Activated CD8-positive, alpha-beta T cell treated with anti-CD3 and anti-CD28 coated beads for 36 hours (primary cell): Measurements from ENCODE around the gene SLC26A8. TPM values are rescaled to one million over a fixed set of nuclear protein-coding genes. Genes with fewer than 3 reads are reported as not detected.
"Not testable (repeated sequence)": the region's sequence is repeated elsewhere in the genome, so short reads cannot be mapped to it uniquely, and the experiment has no call there.

Experiments used
- ATAC-seq: fragments of 200-7000 bp; cut with Tn5 transposase; one replicate; pipeline ENCODE4 v1.10.0; 2021; ENCODE audit warnings: mild to moderate bottlenecking, moderate library complexity
- CTCF ChIA-PET: fragments of 350-600 bp; sonication (Branson Sonifier 250); formaldehyde crosslinking; loops from one replicate; lab custom pipeline; 2021; ENCODE audit warnings: antibody characterized with exemption; lab: Charles Lee
- POLR2A ChIA-PET: fragments of 350-600 bp; sonication (Branson Sonifier 250); formaldehyde crosslinking; loops from one replicate; lab custom pipeline; 2021; ENCODE audit warnings: antibody characterized with exemption; lab: Charles Lee
- DNase-seq: peaks from one replicate; pipeline ENCODE4 v3.0.0-alpha.2; 2020
- H3K27ac Mint-ChIP-seq: one replicate; pipeline ENCODE4 v1.8.0; 2021; ENCODE audit warnings: mild to moderate bottlenecking, mixed read lengths
- H3K27me3 Mint-ChIP-seq: one replicate; pipeline ENCODE4 v1.8.0; 2021; ENCODE audit warnings: mixed read lengths
- H3K36me3 Mint-ChIP-seq: one replicate; pipeline ENCODE4 v1.8.0; 2021; ENCODE audit warnings: low read depth, mixed read lengths
- H3K4me1 Mint-ChIP-seq: one replicate; pipeline ENCODE4 v1.8.0; 2021; ENCODE audit warnings: low read depth, mixed read lengths
- H3K4me3 Mint-ChIP-seq: one replicate; pipeline ENCODE4 v1.8.0; 2021; ENCODE audit warnings: mild to moderate bottlenecking, moderate library complexity, mixed read lengths
- H3K9me3 Mint-ChIP-seq: one replicate; pipeline ENCODE4 v1.8.0; 2021; ENCODE audit warnings: mixed read lengths
- intact Hi-C: fragments of 100-400 bp; cut with micrococcal nuclease; formaldehyde crosslinking; loops from one replicate; pipeline ENCODE4 v1.10.0; 2022
- total RNA-seq, 2 experiments: library from RNA; stranded (reverse); gene quantifications; one replicate each; pipeline ENCODE4 v1.2.3, GENCODE V29; 2021
- TF ChIP-seq, protein P1 (sequence below): fragments of 200-600 bp; IDR thresholded peaks from one replicate; pipeline ENCODE4 v1.8.0; 2022; ENCODE audit warnings: antibody characterized with exemption, mild to moderate bottlenecking

Gene SLC26A8
- total RNA-seq, 2 experiments from 2014 or later = not detected

DNA sequence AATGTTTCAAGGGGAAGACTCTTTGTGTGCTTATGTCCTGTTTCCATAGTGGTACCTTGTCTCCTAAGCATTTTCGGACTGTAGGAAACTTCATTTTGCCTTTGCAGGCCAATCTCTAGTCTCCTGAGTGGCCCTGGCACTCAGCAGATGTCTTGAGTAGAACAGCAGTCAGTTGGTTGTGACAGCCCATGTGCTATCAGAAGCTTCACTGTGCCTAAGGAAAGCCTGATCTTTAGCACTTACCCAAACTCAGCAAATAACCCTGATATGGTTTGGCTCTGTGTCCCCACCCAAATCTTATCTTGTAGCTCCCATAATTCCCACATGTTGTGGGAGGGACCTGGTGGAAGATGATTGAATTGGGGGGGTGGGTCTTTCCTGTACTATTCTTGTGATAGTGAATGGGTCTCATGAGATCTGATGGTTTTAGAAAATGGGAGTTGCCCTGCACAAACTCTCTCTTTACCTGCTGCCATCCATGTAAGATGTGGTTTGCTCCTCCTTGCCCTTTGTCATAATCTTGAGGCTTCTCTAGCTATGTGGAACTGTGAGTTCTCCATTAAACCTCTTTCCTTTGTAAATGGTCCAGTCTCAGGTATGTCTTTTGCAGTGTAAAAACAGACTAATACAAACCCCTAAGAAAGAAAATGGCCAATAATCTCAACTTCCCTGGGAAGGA, 87.6 kb downstream of the SLC26A8 start:
- ATAC-seq = no peak
- H3K4me3 Mint-ChIP-seq = no peak overlapping the region
- CTCF ChIA-PET = no interaction called here

DNA sequence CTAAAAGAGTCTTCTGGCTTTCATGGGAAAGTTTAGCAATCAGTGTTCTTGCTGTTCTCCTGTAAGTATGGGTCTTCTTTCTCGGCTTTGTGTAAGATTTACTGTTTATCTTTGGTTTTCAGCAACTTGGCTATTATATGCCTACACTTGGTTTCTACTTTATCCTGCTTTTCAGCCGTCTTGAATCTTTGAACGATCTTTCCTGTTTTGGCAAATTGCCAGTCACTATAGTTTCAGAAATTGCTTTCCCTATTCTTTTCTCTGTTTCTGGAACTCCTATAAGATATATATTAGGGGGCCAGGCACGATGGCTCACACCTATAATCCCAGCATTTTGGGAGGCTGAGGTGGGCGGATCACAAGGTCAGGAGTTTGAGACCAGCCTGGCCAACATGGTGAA, 89.0 kb downstream of the SLC26A8 start:
- no peak overlapping the region for H3K27ac Mint-ChIP-seq
- H3K27me3 Mint-ChIP-seq = peaks cover 3% of the 10 kb centered on the region
- DNase-seq (no peak), ATAC-seq (no peak)
- TF ChIP-seq, protein P1, sequence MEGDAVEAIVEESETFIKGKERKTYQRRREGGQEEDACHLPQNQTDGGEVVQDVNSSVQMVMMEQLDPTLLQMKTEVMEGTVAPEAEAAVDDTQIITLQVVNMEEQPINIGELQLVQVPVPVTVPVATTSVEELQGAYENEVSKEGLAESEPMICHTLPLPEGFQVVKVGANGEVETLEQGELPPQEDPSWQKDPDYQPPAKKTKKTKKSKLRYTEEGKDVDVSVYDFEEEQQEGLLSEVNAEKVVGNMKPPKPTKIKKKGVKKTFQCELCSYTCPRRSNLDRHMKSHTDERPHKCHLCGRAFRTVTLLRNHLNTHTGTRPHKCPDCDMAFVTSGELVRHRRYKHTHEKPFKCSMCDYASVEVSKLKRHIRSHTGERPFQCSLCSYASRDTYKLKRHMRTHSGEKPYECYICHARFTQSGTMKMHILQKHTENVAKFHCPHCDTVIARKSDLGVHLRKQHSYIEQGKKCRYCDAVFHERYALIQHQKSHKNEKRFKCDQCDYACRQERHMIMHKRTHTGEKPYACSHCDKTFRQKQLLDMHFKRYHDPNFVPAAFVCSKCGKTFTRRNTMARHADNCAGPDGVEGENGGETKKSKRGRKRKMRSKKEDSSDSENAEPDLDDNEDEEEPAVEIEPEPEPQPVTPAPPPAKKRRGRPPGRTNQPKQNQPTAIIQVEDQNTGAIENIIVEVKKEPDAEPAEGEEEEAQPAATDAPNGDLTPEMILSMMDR = no peak
- no peaks in the 10 kb centered on the region for H3K9me3 Mint-ChIP-seq
- intact Hi-C loops = no loop called here
- CTCF ChIA-PET = no interaction called here
- H3K36me3 Mint-ChIP-seq = peaks cover 3% of the 10 kb centered on the region
- POLR2A ChIA-PET = no interaction called here
- H3K4me3 Mint-ChIP-seq = no peak overlapping the region
- H3K4me1 Mint-ChIP-seq = no peaks in the 10 kb centered on the region

More for the DNA sequence above, 87.6 kb downstream of the SLC26A8 start:
- Mint-ChIP-seq H3K9me3 (no peaks in the 10 kb centered on the region), H3K4me1 (no peaks in the 10 kb centered on the region), H3K27ac (no peak overlapping the region), H3K36me3 (peaks cover 2% of the 10 kb centered on the region), H3K27me3 (peaks cover 3% of the 10 kb centered on the region)
- TF ChIP-seq, protein P1 = no peak
- intact Hi-C loops = no loop called here
- POLR2A ChIA-PET = interaction anchor here (1.3 to 1.6 kb wide), 2 partner anchors 15 to 92 kb away, joined by 3 to 4 read pairs; no protein-coding TSS in a partner anchor
- no peak for DNase-seq

DNA sequence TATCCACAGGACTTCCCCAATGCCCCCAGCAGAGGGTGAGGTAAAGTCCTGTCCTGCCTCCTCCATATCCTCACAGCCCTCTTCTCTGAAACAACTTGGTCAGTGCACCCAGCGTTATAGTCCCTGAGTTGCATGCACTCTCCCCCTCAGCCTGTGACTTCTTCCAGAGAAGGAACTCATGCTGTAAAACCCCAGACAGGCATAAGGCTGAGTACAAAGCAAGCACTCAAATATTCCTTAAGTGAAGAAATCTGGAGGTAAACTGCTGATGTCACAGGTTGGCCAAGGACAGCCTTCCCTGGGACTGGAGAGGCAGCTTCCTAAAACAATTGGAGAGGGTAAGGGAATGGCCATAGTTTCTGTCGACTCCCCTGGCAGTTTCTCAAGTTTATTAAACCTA, 90.6 kb downstream of the SLC26A8 start:
- ChIA-PET POLR2A (no interaction called here), CTCF (no interaction called here)
- no peak overlapping the region for H3K4me3 Mint-ChIP-seq

DNA sequence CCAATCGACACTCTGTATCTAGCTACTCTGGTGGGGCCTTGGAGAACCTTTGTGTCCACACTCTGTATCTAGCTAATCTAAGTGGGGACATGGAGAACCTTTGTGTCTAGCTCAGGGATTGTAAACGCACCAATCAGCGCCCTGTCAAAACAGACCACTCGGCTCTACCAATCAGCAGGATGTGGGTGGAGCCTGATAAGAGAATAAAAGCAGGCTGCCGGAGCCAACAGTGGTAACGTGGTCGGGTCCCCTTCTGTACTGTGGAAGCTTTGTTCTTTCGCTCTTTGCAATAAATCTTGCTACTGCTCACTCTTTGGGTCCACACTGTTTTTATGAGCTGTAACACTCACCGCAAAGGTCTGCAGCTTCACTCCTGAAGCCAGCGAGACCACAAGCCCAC, 92.6 kb downstream of the SLC26A8 start:
- ATAC-seq, H3K9me3 Mint-ChIP-seq, intact Hi-C loops, CTCF ChIA-PET, H3K4me1 Mint-ChIP-seq, H3K27me3 Mint-ChIP-seq, H3K27ac Mint-ChIP-seq, POLR2A ChIA-PET, H3K36me3 Mint-ChIP-seq: not testable (repeated sequence)
- DNase-seq = peak; percentile 33
- peak overlapping the region; percentile 58 for H3K4me3 Mint-ChIP-seq

More for the DNA sequence above, 90.6 kb downstream of the SLC26A8 start:
- Mint-ChIP-seq H3K27ac (no peak overlapping the region), H3K4me1 (no peaks in the 10 kb centered on the region), H3K9me3 (no peaks in the 10 kb centered on the region), H3K27me3 (no peaks in the 10 kb centered on the region), H3K36me3 (peaks cover 3% of the 10 kb centered on the region)
- intact Hi-C loops = no loop called here
- ATAC-seq = no peak
- TF ChIP-seq, protein P1 = no peak
- DNase-seq = no peak

DNA sequence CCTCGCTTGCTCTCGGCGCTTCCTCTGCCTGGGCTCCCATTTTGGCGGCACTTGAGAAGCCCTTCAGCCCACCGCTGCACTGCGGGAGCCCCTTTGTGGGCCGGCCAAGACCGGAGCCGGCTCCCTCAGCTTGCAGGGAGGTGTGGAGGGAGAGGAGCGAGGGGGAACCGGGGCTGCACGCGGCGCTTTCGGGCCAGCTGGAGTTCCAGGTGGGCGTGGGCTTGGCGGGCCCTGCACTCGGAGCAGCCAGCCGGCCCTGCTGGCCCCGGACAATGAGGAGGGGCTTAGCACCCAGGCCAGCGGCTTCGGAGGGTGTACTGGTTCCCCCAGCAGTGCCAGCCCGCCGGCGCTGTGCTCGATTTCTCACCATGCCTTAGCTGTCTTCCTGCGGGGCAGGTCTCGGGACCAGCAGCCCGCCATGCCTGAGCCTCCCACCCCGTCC, 93.3 kb downstream of the SLC26A8 start:
- no peak overlapping the region for H3K27ac Mint-ChIP-seq
- CTCF ChIA-PET = interaction anchor here (1.0 kb wide), 1 partner anchor 8 kb away, joined by 3 read pairs; no protein-coding TSS in a partner anchor
- H3K4me3 Mint-ChIP-seq = no peak overlapping the region
- intact Hi-C loops = no loop called here
- DNase-seq = no peak
- POLR2A ChIA-PET = interaction anchor here (0.8 kb wide), 1 partner anchor 330 kb away, joined by 3 read pairs; no protein-coding TSS in a partner anchor
- ATAC-seq = no peak
- H3K9me3 Mint-ChIP-seq = no peaks in the 10 kb centered on the region
- peaks cover 3% of the 10 kb centered on the region for H3K36me3 Mint-ChIP-seq
- H3K4me1 Mint-ChIP-seq = no peaks in the 10 kb centered on the region
- no peaks in the 10 kb centered on the region for H3K27me3 Mint-ChIP-seq
- TF ChIP-seq, protein P1 = no peak
